WTC11 (cell line): ENCODE results near the gene RASSF1. TPM values are rescaled to one million over a fixed set of nuclear protein-coding genes. Genes with fewer than 3 reads are reported as not detected.
A peak's percentile ranks its signal among the peaks of the same experiment; 100 is the strongest.

ENCODE experiments used
- ATAC-seq: fragments of 200-7000 bp; cut with Tn5 transposase; 2 replicates; pipeline ENCODE4 v1.10.0; 2021; ENCODE audit warnings: mild to moderate bottlenecking, moderate library complexity
- CTCF ChIA-PET: fragments of 300-600 bp; sonication (Branson Sonifier 250); formaldehyde crosslinking; loops from one replicate; lab custom pipeline; 2021; ENCODE audit warnings: antibody characterized with exemption; lab: Charles Lee
- POLR2A ChIA-PET: fragments of 350-600 bp; sonication (Branson Sonifier 250); formaldehyde crosslinking; loops from one replicate; lab custom pipeline; 2021; ENCODE audit warnings: antibody characterized with exemption; lab: Charles Lee
- DNase-seq: peaks from one replicate; pipeline ENCODE4 v3.0.0; 2021; ENCODE audit warnings: low spot score
- H3K27ac Mint-ChIP-seq: 2 replicates; pipeline ENCODE4 v1.8.0; 2021; ENCODE audit warnings: mixed read lengths
- H3K27me3 Mint-ChIP-seq: 2 replicates; pipeline ENCODE4 v1.8.0; 2021; ENCODE audit warnings: low read depth, mild to moderate bottlenecking, moderate library complexity, mixed read lengths
- H3K36me3 Mint-ChIP-seq: 2 replicates; pipeline ENCODE4 v1.8.0; 2021; ENCODE audit warnings: mixed read lengths
- H3K4me1 Mint-ChIP-seq: 2 replicates; pipeline ENCODE4 v1.8.0; 2022; ENCODE audit warnings: mixed read lengths
- H3K4me3 Mint-ChIP-seq: 2 replicates; pipeline ENCODE4 v1.8.0; 2021; ENCODE audit warnings: mild to moderate bottlenecking, moderate library complexity, mixed read lengths
- H3K9me3 Mint-ChIP-seq: 2 replicates; pipeline ENCODE4 v1.8.0; 2021; ENCODE audit warnings: mixed read lengths
- ATF1 ChIP-seq: sonication (generic); formaldehyde crosslinking; IDR thresholded peaks from 2 replicates; pipeline ENCODE4 v1.8.1; 2023; ENCODE audit warnings: mild to moderate bottlenecking, moderate library complexity, missing genetic modification reagents
- CREB1 ChIP-seq: sonication (generic); formaldehyde crosslinking; IDR thresholded peaks from 2 replicates; pipeline ENCODE4 v1.8.0; 2023; ENCODE audit warnings: mild to moderate bottlenecking, missing genetic modification reagents
- EMX1 ChIP-seq: fragments of 250-450 bp; sonication (Bioruptor Pico); IDR thresholded peaks from 2 replicates; pipeline ENCODE4 v1.8.0; 2021; ENCODE audit warnings: mild to moderate bottlenecking
- ETV6 ChIP-seq: sonication (generic); formaldehyde crosslinking; IDR thresholded peaks from 2 replicates; pipeline ENCODE4 v1.8.1; 2022; ENCODE audit warnings: mild to moderate bottlenecking, missing genetic modification reagents
- FOXP1 ChIP-seq: sonication (generic); formaldehyde crosslinking; IDR thresholded peaks from 2 replicates; pipeline ENCODE4 v1.8.0; 2022; ENCODE audit warnings: missing genetic modification reagents, mild to moderate bottlenecking, moderate library complexity, borderline replicate concordance
- JUN ChIP-seq: sonication (generic); formaldehyde crosslinking; IDR thresholded peaks from 2 replicates; pipeline ENCODE4 v1.8.0; 2023; ENCODE audit warnings: mild to moderate bottlenecking, missing genetic modification reagents
- MYBL2 ChIP-seq: sonication (generic); formaldehyde crosslinking; IDR thresholded peaks from 2 replicates; pipeline ENCODE4 v1.8.1; 2023; ENCODE audit warnings: mild to moderate bottlenecking, moderate library complexity, missing genetic modification reagents
- NFATC4 ChIP-seq: fragments of 250-450 bp; sonication (Bioruptor Pico); IDR thresholded peaks from 2 replicates; pipeline ENCODE4 v1.9.0; 2021; ENCODE audit warnings: mild to moderate bottlenecking
- SMAD3 ChIP-seq: sonication (generic); formaldehyde crosslinking; IDR thresholded peaks from 2 replicates; pipeline ENCODE4 v1.8.0; 2022; ENCODE audit warnings: missing genetic modification reagents, mild to moderate bottlenecking, borderline replicate concordance
- SP1 ChIP-seq: sonication (generic); formaldehyde crosslinking; conservative IDR thresholded peaks from 2 replicates; pipeline ENCODE4 v1.8.1; 2022; ENCODE audit warnings: missing genetic modification reagents
- ZBTB21 ChIP-seq: sonication (generic); formaldehyde crosslinking; IDR thresholded peaks from 2 replicates; pipeline ENCODE4 v1.8.1; 2023; ENCODE audit warnings: mild to moderate bottlenecking, missing genetic modification reagents, borderline replicate concordance
- total RNA-seq: library from RNA; stranded (reverse); gene quantifications from 3 replicates; pipeline ENCODE4 v1.2.3, GENCODE V29; 2021
- TF ChIP-seq, protein P1 (sequence below): sonication (generic); formaldehyde crosslinking; conservative IDR thresholded peaks from 2 replicates; pipeline ENCODE4 v1.8.1; 2023; ENCODE audit warnings: mild to moderate bottlenecking, low read depth, missing genetic modification reagents, moderate library complexity
- TF ChIP-seq, protein P2 (sequence below): sonication (generic); formaldehyde crosslinking; IDR thresholded peaks from 2 replicates; pipeline ENCODE4 v1.8.1; 2022; ENCODE audit warnings: low read depth, missing genetic modification reagents, borderline replicate concordance
- TF ChIP-seq, protein P3 (sequence below): fragments of 250-450 bp; sonication (Bioruptor Pico); IDR thresholded peaks from 2 replicates; pipeline ENCODE4 v1.9.0; 2021; ENCODE audit warnings: moderate library complexity, mild to moderate bottlenecking, inconsistent platforms, borderline replicate concordance
- TF ChIP-seq, protein P4 (sequence below): sonication (generic); formaldehyde crosslinking; IDR thresholded peaks from 2 replicates; pipeline ENCODE4 v1.8.0; 2022; ENCODE audit warnings: mild to moderate bottlenecking, missing genetic modification reagents

RASSF1 gene
- total RNA-seq, 1 experiment from 2014 or later, result 14.5 TPM

DNA sequence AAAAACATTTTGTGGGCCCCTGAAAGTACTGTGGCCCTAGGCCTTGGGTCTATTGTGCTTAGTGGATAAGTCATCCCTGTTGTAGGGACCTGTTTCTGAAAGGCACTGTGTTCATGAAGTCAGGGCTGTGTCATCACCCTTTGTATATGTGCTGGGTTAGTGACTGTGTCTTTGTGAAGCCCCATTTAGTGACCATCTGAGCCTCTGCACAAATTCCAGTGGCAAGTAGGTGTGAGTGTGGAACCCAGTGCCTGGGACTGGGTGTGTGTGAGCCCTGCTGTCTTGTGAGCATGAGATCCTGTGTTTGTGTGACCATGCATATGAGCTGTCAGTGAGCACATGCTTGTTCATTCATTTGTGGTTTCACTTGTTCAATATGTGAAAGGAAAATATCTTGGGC is 36.0 kb downstream of the RASSF1 start (continued):
- TF ChIP-seq, protein P1, sequence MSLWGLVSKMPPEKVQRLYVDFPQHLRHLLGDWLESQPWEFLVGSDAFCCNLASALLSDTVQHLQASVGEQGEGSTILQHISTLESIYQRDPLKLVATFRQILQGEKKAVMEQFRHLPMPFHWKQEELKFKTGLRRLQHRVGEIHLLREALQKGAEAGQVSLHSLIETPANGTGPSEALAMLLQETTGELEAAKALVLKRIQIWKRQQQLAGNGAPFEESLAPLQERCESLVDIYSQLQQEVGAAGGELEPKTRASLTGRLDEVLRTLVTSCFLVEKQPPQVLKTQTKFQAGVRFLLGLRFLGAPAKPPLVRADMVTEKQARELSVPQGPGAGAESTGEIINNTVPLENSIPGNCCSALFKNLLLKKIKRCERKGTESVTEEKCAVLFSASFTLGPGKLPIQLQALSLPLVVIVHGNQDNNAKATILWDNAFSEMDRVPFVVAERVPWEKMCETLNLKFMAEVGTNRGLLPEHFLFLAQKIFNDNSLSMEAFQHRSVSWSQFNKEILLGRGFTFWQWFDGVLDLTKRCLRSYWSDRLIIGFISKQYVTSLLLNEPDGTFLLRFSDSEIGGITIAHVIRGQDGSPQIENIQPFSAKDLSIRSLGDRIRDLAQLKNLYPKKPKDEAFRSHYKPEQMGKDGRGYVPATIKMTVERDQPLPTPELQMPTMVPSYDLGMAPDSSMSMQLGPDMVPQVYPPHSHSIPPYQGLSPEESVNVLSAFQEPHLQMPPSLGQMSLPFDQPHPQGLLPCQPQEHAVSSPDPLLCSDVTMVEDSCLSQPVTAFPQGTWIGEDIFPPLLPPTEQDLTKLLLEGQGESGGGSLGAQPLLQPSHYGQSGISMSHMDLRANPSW (CRISPR knock-in tag), result no peak
- no peak for TF ChIP-seq CREB1 (CRISPR knock-in tag)
- TF ChIP-seq, protein P2, sequence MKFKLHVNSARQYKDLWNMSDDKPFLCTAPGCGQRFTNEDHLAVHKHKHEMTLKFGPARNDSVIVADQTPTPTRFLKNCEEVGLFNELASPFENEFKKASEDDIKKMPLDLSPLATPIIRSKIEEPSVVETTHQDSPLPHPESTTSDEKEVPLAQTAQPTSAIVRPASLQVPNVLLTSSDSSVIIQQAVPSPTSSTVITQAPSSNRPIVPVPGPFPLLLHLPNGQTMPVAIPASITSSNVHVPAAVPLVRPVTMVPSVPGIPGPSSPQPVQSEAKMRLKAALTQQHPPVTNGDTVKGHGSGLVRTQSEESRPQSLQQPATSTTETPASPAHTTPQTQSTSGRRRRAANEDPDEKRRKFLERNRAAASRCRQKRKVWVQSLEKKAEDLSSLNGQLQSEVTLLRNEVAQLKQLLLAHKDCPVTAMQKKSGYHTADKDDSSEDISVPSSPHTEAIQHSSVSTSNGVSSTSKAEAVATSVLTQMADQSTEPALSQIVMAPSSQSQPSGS (CRISPR knock-in tag), result no peak
- TF ChIP-seq ZBTB21, result no peak
- TF ChIP-seq, protein P3, sequence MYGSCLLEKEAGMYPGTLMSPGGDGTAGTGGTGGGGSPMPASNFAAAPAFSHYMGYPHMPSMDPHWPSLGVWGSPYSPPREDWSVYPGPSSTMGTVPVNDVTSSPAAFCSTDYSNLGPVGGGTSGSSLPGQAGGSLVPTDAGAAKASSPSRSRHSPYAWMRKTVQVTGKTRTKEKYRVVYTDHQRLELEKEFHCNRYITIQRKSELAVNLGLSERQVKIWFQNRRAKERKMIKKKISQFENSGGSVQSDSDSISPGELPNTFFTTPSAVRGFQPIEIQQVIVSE (CRISPR knock-in tag), result no peak
- TF ChIP-seq, protein P4, sequence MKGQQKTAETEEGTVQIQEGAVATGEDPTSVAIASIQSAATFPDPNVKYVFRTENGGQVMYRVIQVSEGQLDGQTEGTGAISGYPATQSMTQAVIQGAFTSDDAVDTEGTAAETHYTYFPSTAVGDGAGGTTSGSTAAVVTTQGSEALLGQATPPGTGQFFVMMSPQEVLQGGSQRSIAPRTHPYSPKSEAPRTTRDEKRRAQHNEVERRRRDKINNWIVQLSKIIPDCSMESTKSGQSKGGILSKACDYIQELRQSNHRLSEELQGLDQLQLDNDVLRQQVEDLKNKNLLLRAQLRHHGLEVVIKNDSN (CRISPR knock-in tag), result no peak
- TF ChIP-seq EMX1 (CRISPR knock-in tag), result no peak

DNA sequence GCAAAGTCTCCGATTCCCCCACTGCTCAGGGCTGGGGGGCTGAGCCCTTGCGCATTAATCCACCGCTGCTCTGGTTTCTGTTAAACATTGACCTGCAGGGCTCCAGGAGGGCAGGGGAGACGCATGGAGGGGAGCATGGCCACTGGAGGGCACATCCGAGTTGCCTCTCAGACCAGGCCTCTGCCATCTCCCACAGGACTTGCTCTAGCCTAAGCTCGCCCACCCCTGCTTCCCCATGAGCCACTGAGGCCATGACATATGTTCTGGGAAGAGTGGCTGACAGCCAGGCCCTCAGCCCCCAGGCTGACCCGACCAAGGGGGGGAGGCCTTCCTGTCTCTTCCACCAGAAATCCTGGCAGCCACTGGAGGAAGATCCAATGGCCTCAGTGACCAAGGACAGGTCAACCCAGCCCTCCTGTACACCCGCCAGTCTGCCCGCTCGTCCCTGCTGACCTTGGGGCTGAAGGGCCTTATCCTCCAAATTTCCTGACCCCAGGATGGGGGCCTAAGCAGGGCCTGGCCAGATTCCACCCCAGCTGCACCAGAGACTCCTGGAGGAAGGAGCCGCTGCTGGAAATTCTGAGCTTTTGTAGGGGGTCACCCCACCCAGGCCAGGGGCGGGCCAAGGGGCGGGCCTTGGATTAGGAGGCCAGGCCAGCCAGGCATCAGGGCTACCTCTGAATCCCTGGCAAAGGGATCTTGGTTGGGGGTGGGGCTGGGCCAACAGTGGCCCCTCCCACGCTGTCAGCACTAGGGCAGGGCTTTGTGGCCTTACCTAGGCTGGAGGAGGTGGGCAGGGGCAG is 37.4 kb downstream of the RASSF1 start, which contains the start of gene HYAL1:
Gene HYAL1, minus strand, starts transcription at position 562 of the 803 bp plus-strand sequence. CDS start 618 bp downstream, outside the sequence.
- peaks cover 22% of the 10 kb centered on the region for H3K4me1 Mint-ChIP-seq
- peaks cover 5% of the 10 kb centered on the region; the same call in 1 of the 2 replicates for H3K27me3 Mint-ChIP-seq
- peak within 1 kb of the TSS; percentile 20; the same call in 1 of the 2 replicates for H3K4me3 Mint-ChIP-seq
- TF ChIP-seq SP1 (CRISPR knock-in tag) (peak; percentile 51; the same call in 1 of the 2 replicates), ATF1 (no peak), FOXP1 (CRISPR knock-in tag) (0 out of 2 replicates have a peak, but pooled peaks have one; percentile 24)
- H3K9me3 Mint-ChIP-seq, result peaks cover 10% of the 10 kb centered on the region; the same call in 1 of the 2 replicates
- H3K27ac Mint-ChIP-seq, result peak within 1 kb of the TSS; percentile 87
- peaks cover 10% of the 10 kb centered on the region; the same call in 1 of the 2 replicates for H3K36me3 Mint-ChIP-seq
- ChIA-PET POLR2A (interaction anchor here (0.5 to 1.4 kb wide), 3 partner anchors 25 to 79 kb away, joined by 3 to 4 read pairs (median 3); partner anchors contain the start of gene TUSC2), CTCF (interaction anchor here (0.6 to 5.9 kb wide), 19 partner anchors 12 to 760 kb away, joined by 3 to 95 read pairs (median 5); partner anchors contain the start of genes HYAL2, RASSF1 and TUSC2)
- DNase-seq (peak; percentile 91), ATAC-seq (peak; percentile 57)

DNA sequence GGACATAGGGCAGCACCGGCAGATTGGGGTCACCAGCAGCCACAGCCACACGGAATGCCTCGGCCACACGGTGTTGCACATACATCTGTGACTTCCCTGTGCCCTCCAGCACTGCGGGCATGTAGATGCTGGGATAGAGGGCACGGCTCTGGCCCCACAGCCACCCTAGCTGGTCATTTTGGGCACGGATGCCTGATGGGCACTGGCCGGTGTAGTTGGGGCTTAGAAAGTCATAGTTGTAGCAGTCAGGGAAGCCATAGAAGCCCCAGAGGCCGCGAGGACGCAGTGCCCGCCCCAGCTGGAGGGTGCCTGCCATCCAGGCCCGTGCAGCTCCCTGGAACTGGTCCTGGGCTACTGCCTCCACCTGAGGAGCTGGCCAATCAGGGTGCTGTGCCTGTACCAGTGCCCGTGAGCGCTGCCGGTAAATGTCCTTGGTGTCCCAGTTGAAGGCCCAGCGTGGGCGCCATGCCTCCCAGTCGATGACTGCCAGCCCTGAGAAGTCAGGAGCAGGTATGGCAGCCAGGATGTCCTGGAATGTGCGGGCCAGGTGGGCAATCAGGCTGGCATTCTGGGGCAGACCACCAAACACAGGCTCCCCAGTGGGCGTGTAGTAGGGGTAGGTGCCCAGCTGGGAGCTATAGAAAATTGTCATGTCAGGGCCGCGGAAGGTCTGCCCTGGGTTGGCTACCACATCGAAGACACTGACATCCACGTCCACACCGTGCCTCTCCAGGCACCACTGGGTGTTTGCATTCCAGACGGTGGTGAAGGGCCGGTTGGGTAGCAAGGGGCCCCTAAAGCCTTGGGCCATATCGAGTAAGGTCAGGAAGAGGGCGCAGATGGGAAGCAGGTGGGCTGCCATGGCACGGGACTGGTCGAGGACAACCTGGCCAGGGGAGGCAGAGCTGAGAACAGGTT is 38.3 kb downstream of the RASSF1 start:
- Mint-ChIP-seq H3K36me3 (0 out of 2 replicates have a peak, but pooled peaks cover 4% of the 10 kb centered on the region), H3K27ac (peak overlapping the region; percentile 36; the same call in 1 of the 2 replicates), H3K9me3 (peaks cover 10% of the 10 kb centered on the region; the same call in 1 of the 2 replicates), H3K27me3 (no peaks in the 10 kb centered on the region; the same call in 1 of the 2 replicates), H3K4me1 (peaks cover 22% of the 10 kb centered on the region), H3K4me3 (no peak overlapping the region)
- ChIA-PET POLR2A (interaction anchor here (1.4 kb wide), 1 partner anchor 25 kb away, joined by 3 read pairs; the partner anchor contains the start of gene TUSC2), CTCF (interaction anchor here (1.1 to 5.9 kb wide), 12 partner anchors 13 to 108 kb away, joined by 3 to 95 read pairs (median 6); partner anchors contain the start of genes HYAL2, RASSF1 and TUSC2)
- TF ChIP-seq SMAD3 (CRISPR knock-in tag), result no peak
- TF ChIP-seq JUN, result no peak
- TF ChIP-seq, protein P3 (CRISPR knock-in tag), result no peak
- TF ChIP-seq NFATC4, result no peak
- no peak for TF ChIP-seq MYBL2 (CRISPR knock-in tag)
- no peak for TF ChIP-seq ETV6 (CRISPR knock-in tag)
- ATAC-seq (no peak), DNase-seq (no peak)
